ENCODE results near the gene HFE. TPM values are rescaled to one million over a fixed set of nuclear protein-coding genes. Genes with fewer than 3 reads are reported as not detected.
"Not testable (repeated sequence)": the region's sequence is repeated elsewhere in the genome, so short reads cannot be mapped to it uniquely, and the experiment has no call there.

HFE gene
- total RNA-seq, 3 donors from 2014 or later (not counting 1 experiment from before 2014, with no cell fraction given) = 1.5 to 2.3 (median 1.8) TPM

GRCh38 chr6:26115226-26115625 is 28.0 kb downstream of the HFE start:
- H3K4me3 Mint-ChIP-seq = no peak overlapping the region
- no peak overlapping the region for H3K27ac ChIP-seq (ENCODE audit: low read length)
- H3K4me3 ChIP-seq (ENCODE audit: low read length) = no peak overlapping the region
- H3K27me3 Mint-ChIP-seq (ENCODE audit: low read depth in 2 of 2) = no peaks in the 10 kb centered on the region
- H3K9me3 Mint-ChIP-seq = no peaks in the 10 kb centered on the region
- no peaks in the 10 kb centered on the region for H3K4me1 ChIP-seq (ENCODE audit: control insufficient read depth, insufficient read depth, low read length)
- no peaks in the 10 kb centered on the region for H3K27me3 ChIP-seq (ENCODE audit: control insufficient read depth, insufficient read depth, low read length)
- no peaks in the 10 kb centered on the region for H3K36me3 Mint-ChIP-seq
- DNase-seq = no peak
- no peak for TF ChIP-seq CTCF (IDR thresholded peaks at IDR 0.05)
- no peaks in the 10 kb centered on the region for H3K9me3 ChIP-seq (ENCODE audit: control insufficient read depth, insufficient read depth, low read length)
- no peaks in the 10 kb centered on the region for H3K4me1 Mint-ChIP-seq
- intact Hi-C loops (cut with micrococcal nuclease) = no loop called here
- ATAC-seq = no peak
- H3K36me3 ChIP-seq (ENCODE audit: control insufficient read depth, insufficient read depth, low read length) = no peaks in the 10 kb centered on the region
- H3K27ac Mint-ChIP-seq = no peak overlapping the region
- WGBS (ENCODE audit: insufficient coverage) = 96% methylated on average over 5 of the region's 5 CpGs

GRCh38 chr6:26116267-26116666 is 29.0 kb downstream of the HFE start:
- H3K27ac Mint-ChIP-seq = no peak overlapping the region
- no peak overlapping the region for H3K4me3 ChIP-seq (ENCODE audit: low read length)
- no peak for ATAC-seq

GRCh38 chr6:26118999-26119398 is 31.8 kb downstream of the HFE start:
- intact Hi-C loops (cut with micrococcal nuclease) = no loop called here
- DNase-seq = no peak
- no peak overlapping the region for H3K27ac Mint-ChIP-seq
- Histone ChIP-seq H3K27ac (ENCODE audit: low read length) (no peak overlapping the region), H3K27me3 (ENCODE audit: control insufficient read depth, insufficient read depth, low read length) (no peaks in the 10 kb centered on the region), H3K36me3 (ENCODE audit: control insufficient read depth, insufficient read depth, low read length) (no peaks in the 10 kb centered on the region), H3K4me1 (ENCODE audit: control insufficient read depth, insufficient read depth, low read length) (peaks cover 12% of the 10 kb centered on the region), H3K4me3 (ENCODE audit: low read length) (no peak overlapping the region), H3K9me3 (ENCODE audit: control insufficient read depth, insufficient read depth, low read length) (no peaks in the 10 kb centered on the region)
- H3K36me3 Mint-ChIP-seq = no peaks in the 10 kb centered on the region
- H3K4me3 Mint-ChIP-seq = no peak overlapping the region
- no peaks in the 10 kb centered on the region for H3K9me3 Mint-ChIP-seq
- 84% methylated on average over 6 of the region's 7 CpGs for WGBS (ENCODE audit: insufficient coverage)
- no peak for ATAC-seq
- TF ChIP-seq CTCF (IDR thresholded peaks at IDR 0.05) = no peak
- H3K27me3 Mint-ChIP-seq (ENCODE audit: low read depth in 2 of 2) = no peaks in the 10 kb centered on the region
- H3K4me1 Mint-ChIP-seq = peaks cover 19 to 24% of the 10 kb centered on the region in 2 donors

More at GRCh38 chr6:26116267-26116666, 29.0 kb downstream of the HFE start:
- Histone ChIP-seq H3K27ac (ENCODE audit: low read length) (no peak overlapping the region), H3K27me3 (ENCODE audit: control insufficient read depth, insufficient read depth, low read length) (no peaks in the 10 kb centered on the region), H3K4me1 (ENCODE audit: control insufficient read depth, insufficient read depth, low read length) (no peaks in the 10 kb centered on the region), H3K9me3 (ENCODE audit: control insufficient read depth, insufficient read depth, low read length) (no peaks in the 10 kb centered on the region), H3K36me3 (ENCODE audit: control insufficient read depth, insufficient read depth, low read length) (no peaks in the 10 kb centered on the region)
- WGBS (ENCODE audit: insufficient coverage) = 98% methylated on average over 3 of the region's 4 CpGs
- no peak for DNase-seq
- Mint-ChIP-seq H3K27me3 (ENCODE audit: low read depth in 2 of 2) (no peaks in the 10 kb centered on the region), H3K4me1 (peaks cover 0 to 1% of the 10 kb centered on the region in 2 donors), H3K4me3 (no peak overlapping the region), H3K36me3 (no peaks in the 10 kb centered on the region), H3K9me3 (no peaks in the 10 kb centered on the region)
- intact Hi-C loops (cut with micrococcal nuclease) = no loop called here
- no peak for TF ChIP-seq CTCF (IDR thresholded peaks at IDR 0.05)

GRCh38 chr6:26120115-26120514 is 32.9 kb downstream of the HFE start:
- not testable (repeated sequence) for H3K4me3 Mint-ChIP-seq; H3K27ac ChIP-seq (ENCODE audit: low read length); H3K4me3 ChIP-seq (ENCODE audit: low read length); H3K27me3 ChIP-seq (ENCODE audit: control insufficient read depth, insufficient read depth, low read length); H3K27ac Mint-ChIP-seq; DNase-seq; H3K9me3 Mint-ChIP-seq; H3K36me3 ChIP-seq (ENCODE audit: control insufficient read depth, insufficient read depth, low read length); H3K9me3 ChIP-seq (ENCODE audit: control insufficient read depth, insufficient read depth, low read length); ATAC-seq; H3K36me3 Mint-ChIP-seq; H3K27me3 Mint-ChIP-seq (ENCODE audit: low read depth in 2 of 2)
- peaks cover 12% of the 10 kb centered on the region for H3K4me1 ChIP-seq (ENCODE audit: control insufficient read depth, insufficient read depth, low read length)
- intact Hi-C loops (cut with micrococcal nuclease) = loop anchor here (5.0 kb wide), 1 partner anchor 417 kb away; the partner anchor contains the start of gene HMGN4
- H3K4me1 Mint-ChIP-seq = peaks cover 26 to 30% of the 10 kb centered on the region in 2 donors
- 99% methylated on average over 8 of the region's 8 CpGs for WGBS (ENCODE audit: insufficient coverage)

All from natural killer cell (primary cell).